Hematopoietic multipotent progenitor cell treated with erythropoietin and hydrocortisone succinate and interleukin-3 and kit ligand, for 6 days (in vitro differentiated cells): ENCODE data around the gene RPS21.

ENCODE experiments used
- DNase-seq: peaks from one replicate; pipeline ENCODE4 v3.0.0-alpha.2; 2015

The RPS21 gene

GRCh38 chr20:62400021-62400420 is 13.1 kb downstream of the RPS21 start:
- no peak for DNase-seq

GRCh38 chr20:62400541-62400940 is 13.6 kb downstream of the RPS21 start:
- DNase-seq, result no peak

GRCh38 chr20:62401331-62401779 is 14.5 kb downstream of the RPS21 start:
- DNase-seq, result no peak

- DNase-seq, result no peak
Measured at GRCh38 chr20:62402456-62403150, 15.7 kb downstream of the RPS21 start.

DNA sequence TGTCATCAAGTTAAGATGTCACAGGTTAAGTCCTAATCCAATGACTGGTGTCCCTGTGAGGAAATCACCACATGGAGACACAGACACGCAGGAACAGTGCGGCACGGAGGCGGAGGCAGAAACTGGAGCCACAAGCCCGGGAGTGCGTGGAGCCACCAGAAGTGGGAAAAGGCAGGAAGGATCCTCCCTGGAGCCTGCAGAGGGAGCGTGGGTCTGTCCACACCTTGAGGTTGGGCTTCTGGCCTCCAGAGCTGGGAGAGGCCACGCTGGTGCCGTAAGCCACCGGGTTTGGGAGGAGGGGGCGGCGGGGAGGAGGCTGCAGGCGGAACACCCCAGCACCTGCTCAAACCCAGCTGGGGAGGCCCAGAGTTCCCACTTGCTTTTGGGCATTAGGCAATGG is 16.4 kb downstream of the RPS21 start:
- DNase-seq, result no peak

GRCh38 chr20:62404112-62404665 is 17.3 kb downstream of the RPS21 start:
- DNase-seq, result no peak

DNA sequence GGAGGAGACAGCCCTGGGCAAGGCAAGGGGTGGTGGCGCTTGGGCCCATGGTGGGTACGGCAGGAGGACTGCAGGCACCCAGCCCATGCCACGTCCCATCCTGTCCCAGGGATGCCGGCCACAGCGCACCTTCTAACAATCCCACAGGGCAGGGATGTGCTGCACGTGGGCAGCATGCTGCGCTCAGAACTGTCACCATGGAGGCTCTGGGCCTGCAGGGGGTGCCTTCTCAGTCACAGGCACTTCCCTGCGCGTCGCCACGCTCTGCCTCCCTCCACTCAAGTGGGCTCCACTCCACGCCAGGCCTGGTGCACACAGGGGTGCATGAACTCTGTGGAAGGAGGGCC is 17.8 kb downstream of the RPS21 start:
- no peak for DNase-seq

DNA sequence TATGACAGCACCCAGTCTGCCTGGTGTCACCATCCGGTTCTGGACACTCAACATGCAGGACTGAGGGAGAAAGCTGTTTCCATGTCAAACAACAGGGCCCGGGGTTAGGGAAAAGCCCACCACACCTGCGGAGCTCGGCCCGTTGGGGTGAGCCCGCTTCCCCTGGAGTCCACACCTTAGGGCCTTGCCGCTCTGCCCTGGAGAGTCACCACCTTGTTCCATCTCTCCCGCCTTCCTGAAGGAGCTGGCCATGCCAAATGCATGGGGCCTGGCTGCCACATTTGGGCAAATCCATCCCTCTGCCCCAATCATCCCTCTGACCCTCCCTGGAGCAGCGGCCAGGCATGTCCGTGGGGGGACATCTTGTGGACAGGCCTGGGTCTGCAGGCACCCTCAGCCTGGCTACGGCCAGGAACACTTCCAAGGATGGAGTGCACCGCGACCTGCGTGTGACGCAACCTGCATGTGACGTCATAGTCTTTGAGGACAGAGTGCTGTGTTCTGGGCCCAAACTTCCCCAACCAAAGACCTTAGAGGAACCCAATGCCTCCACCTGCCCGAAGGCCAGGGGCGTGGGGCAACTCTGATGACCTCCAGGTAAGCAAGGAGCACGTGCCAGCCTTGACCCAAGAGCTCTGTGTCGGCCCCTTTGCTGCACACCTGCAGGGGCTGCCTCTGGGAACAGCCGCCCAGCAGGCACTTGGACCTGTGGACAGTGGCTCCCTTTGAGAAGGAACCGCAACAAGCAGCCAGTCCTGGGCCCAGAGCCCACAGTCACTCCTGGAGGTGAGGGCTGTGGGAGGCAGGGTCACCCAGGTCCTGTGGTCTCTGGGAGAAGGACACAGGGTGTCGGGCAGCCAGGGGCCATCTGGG is 18.4 kb downstream of the RPS21 start:
- no peak for DNase-seq

GRCh38 chr20:62405981-62406513 is 19.1 kb downstream of the RPS21 start:
- DNase-seq, result no peak

GRCh38 chr20:62406635-62407176 is 19.8 kb downstream of the RPS21 start:
- no peak for DNase-seq

DNA sequence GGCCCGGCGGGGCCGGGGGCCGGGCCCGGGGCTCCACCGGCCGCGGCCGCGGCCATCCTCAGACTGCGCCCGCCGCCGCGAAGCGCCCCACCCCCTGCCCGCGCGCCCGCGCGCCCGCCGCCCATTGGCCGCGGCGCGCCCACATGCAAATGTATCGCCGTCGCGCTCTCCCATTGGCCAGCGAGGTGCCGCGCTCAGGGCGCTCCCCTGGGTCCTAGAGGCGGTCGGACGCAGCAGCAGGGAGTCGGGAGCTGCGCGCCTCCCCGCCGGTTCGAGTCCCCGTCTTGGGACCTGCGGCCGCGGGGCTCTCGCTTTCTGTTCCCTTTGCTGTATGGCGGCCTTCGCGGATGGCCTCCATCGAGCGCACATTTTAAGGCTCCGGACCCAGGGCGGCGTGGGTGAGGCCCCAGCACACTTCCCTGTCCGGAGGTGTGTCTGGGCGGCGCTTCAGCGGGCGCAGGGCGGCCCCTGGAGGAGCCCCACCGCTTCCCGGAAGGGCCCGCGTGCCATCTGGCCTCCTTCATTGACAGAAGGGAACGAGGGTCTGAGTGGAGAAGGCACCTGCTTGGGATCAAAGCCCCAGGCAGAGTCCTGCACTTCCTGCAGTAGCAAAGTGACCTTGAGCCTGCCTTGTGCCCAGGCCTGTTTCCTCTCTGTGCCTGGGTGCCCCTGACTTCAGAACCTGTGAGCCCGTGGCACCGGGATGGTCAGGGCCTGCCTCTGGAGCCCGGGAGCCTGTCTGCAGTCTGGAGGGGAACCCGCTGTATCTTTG is 20.5 kb downstream of the RPS21 start, which contains the start of gene CABLES2:
Gene CABLES2 (minus strand): TSS at position 65 of the 772 bp plus-strand sequence. CDS start 9 bp downstream, at position 56.
- DNase-seq, result peak; percentile 96

DNA sequence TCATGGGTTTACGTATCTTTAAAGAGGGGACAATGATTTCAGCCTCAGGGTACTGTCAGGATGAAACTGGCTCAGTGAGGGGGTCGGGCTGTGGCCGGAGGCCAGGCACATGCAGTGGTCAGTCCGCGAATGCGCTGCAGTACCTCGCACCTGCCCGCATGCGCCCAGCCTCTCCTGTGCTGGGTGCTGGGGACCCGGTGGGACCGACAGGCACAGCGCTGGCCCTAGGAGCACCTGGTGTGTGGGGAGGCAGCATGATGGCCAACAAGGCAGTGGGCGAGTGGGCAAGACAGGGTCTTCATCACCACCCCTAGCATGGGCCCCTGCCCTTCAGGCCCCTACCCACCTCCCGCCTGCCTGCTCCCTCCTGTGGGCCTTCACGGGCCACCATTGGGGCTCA is 21.2 kb downstream of the RPS21 start:
- DNase-seq, result no peak

- no peak for DNase-seq
Measured at GRCh38 chr20:62408640-62409039, 21.7 kb downstream of the RPS21 start.

DNA sequence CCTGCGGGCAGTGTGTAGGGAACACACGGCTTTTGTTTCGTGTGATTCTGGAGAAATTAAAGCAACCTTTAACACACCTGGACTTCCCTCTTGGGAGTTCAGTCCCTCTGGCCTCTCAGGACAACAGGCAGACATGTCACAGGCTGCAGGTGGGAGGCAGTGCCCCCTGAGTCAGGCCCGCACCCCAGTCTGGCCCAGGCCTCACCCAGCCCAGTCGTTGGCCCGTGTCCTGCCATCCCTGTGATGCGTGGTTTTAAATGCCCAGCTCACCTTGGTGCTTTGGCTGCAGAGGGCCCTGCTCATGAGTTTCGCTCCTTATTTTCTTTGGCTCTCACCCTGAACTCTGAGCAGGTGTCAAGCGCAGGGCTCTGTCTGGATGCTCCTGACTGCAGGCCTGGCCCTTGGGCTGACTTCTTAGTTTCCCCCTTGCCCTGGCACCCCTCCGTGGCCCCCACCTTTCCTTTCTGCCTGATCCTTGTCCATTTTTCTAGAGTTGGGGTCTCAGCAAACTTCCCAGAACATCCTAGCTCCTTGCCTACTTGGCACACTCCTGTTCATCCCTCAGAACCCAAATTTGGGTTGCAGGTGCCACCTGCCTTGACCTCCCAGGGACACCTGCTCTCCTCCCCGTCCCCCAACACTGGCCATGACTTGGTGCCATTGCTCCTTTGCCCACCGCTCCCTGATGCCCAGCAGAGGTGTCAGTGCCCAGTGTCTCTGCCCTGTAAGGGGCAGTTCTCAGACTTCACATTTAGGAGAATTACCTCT is 22.4 kb downstream of the RPS21 start:
- DNase-seq, result no peak

DNA sequence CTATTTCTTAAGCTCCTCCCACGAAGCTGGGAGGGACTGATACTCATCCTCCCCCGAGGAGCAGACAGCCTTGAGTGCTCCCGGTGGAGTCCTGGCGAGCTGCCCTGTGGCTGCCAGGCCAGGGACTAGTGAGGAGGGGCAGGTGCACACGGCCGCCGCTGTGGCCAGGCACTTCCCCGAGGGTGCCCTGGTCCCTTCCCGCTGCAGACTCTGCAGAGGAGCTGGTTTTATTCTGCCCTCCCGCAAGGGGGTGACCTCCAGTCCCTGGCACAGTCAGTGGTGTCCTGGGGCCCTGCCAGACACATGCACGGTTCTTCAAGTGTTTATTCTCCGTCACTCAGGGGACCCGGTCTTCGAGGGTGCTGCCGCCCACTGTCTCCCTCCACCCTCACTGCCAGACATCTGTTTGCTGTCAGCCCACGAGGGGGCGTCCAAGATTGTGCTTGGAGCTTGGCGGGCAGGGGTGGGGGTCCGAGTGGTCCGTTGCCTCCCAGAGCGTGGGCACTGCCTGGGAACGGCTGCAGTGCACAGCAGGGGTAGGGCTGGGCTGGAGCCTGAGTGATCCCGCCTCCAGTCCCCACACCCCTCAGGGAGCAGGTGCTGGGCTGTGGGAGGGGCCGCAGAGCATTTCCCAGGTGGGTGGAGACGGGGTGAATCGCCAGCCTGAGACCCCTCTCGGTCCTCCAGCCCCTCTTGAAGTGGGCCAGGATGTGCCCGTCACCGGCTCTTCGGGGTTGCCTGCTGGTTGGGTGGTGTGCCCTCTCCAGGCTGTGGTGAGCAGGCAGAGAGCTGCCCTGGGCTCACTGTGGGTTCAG is 23.2 kb downstream of the RPS21 start:
- peak; percentile 75 for DNase-seq

DNA sequence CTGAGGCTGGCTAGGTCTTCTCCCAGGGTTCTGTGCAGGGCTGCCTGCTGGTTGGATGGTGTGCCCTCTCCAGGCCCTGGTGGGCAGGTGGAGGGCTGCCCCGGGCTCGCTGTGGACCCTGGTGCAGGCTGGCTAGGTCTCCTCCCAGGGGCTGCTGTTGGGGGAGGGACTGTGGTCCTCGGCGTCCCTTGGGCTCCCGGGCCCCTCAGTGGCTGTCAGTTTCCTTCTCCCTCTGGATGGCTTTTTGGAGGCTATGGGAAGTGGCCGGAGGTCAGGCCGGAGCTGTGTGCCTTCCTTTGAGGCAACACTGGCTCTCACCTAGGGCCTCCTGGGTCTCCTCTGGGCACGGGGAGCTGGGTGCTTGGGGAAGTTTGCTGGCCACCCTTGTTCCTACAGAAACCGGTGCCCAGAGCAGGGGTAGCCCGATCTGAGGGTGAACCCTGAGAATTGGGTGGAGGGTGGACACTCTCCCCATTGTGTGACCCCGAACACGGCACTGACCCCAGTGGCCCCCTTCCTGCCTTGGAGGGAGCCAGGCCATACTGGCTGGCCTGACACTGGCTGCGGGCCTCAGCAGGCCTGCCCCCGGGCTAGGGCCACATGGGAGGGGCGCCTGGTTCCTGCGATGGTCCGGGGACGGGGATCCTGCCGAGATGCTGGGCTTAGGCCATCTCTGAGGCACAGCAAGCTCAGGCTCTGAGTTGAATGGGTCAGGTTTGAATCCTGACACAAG is 24.0 kb downstream of the RPS21 start:
- no peak for DNase-seq

DNA sequence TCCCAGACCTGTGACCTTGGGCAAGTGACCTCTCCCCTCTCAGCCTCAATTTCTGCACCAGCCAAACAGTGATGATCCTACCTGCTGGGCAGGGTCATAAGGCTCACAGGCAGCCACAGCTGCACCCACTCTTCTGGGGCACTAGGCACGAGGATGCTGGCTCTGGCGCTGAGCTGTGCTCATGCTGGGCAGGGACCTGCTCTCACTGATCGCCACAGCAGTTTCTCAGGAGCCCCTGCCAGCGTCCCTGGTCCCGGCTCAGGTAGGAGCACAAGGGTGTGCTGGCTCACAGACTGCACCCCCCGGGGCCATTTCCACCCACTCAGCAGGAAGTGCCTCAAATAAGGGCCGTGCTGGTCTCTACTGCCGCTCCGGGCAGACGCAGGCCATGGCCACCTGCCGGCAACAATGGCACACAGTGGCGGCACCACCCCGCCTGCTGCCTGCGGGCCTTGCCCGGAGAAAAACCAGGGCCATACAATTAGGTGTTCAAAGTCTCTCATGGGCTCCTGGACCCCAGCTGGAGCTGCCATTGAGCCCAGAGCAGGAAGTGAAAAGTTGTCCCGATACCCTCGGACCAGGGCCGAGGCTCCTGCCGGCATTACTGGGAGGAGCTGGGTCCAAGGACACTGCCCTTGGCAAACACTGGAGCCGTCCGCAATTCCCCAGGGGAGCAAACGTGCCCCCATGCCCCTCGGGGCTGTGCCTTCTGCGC is 24.7 kb downstream of the RPS21 start:
- no peak for DNase-seq

DNA sequence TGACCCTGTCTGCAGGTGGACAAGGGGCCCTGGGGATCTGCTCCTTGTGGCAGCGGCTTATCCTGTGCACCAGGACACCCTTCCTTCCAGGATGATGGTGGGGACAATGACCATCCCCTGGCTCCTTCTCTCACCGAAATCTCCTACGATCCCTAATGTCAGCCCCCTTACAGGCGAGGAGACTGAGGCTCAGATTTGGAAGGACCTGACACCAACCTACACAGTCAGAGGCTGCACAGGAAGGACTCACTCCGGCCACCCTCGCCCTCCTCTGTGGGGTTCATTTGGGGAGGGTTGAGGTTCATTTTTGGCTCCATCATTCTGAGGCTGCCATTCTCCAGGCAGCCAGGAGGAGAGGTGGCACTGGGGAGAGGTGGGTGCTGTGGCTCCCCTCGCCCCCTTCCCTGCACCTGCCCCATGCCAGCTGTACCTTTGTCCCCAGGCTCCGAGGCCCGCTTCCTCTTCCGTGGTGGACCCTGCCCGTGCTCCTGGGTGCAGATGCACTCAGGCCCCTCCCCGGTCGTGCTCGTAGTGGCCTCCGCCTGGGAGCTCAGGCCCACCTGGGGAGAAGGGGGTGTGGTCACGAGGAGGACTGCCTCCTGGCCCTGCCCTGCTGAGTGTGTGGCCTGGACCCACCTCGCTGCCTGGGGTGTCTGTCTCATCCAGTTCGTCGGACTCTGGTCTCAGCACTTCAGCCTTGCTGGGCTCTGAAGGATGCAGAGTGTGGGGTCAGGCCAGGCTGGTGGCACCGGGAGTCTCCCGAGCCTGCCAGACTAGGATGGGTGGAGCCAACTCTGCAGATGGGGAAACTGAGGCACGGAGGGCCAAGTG is 25.5 kb downstream of the RPS21 start:
- no peak for DNase-seq
